Hepatocyte (in vitro differentiated cells): ENCODE results near the gene RAD9A. TPM values are rescaled to one million over a fixed set of nuclear protein-coding genes. Genes with fewer than 3 reads are reported as not detected.

Experiments
- DNase-seq: peaks from one replicate; pipeline ENCODE4 v3.0.0-alpha.2; 2016; ENCODE audit warnings: low spot score
- H2AFZ ChIP-seq: fragments of 200-600 bp; sonication (generic); 2 replicates; pipeline ENCODE4 v1.6.0; 2016; ENCODE audit warnings: antibody characterized with exemption, mild to moderate bottlenecking
- H3K27ac ChIP-seq: fragments of 200-600 bp; sonication (generic); 2 replicates; pipeline ENCODE4 v1.5.1; 2016; ENCODE audit warnings: mild to moderate bottlenecking
- H3K27me3 ChIP-seq: fragments of 200-600 bp; sonication (generic); 2 replicates; pipeline ENCODE4 v1.6.1; 2016
- H3K36me3 ChIP-seq: fragments of 200-600 bp; sonication (generic); replicated peaks from 2 replicates; pipeline ENCODE4 v1.5.1; 2016; ENCODE audit warnings: low read depth; ENCODE audit not compliant: insufficient read depth
- H3K4me1 ChIP-seq: fragments of 200-600 bp; sonication (generic); 2 replicates; pipeline ENCODE4 v1.5.1; 2016; ENCODE audit warnings: mild to moderate bottlenecking, moderate library complexity; ENCODE audit not compliant: insufficient read depth
- H3K4me2 ChIP-seq: fragments of 200-600 bp; sonication (generic); 2 replicates; pipeline ENCODE4 v1.6.0; 2016
- H3K4me3 ChIP-seq: fragments of 200-600 bp; sonication (generic); 2 replicates; pipeline ENCODE4 v1.5.1; 2016; ENCODE audit warnings: mild to moderate bottlenecking
- H3K79me2 ChIP-seq: fragments of 200-600 bp; sonication (generic); 2 replicates; pipeline ENCODE4 v1.6.0; 2017; ENCODE audit warnings: mild to moderate bottlenecking
- H3K9me2 ChIP-seq: fragments of 200-600 bp; sonication (generic); replicated peaks from 2 replicates; pipeline ENCODE4 v1.6.0; 2017; ENCODE audit warnings: mild to moderate bottlenecking; ENCODE audit not compliant: insufficient read depth
- H3K9me3 ChIP-seq: fragments of 200-600 bp; sonication (generic); 2 replicates; pipeline ENCODE4 v1.5.1; 2016; ENCODE audit warnings: low read depth, mild to moderate bottlenecking
- H4K20me1 ChIP-seq: fragments of 200-600 bp; sonication (generic); 2 replicates; pipeline ENCODE4 v1.6.0; 2016; ENCODE audit warnings: mild to moderate bottlenecking; ENCODE audit not compliant: insufficient read depth, poor library complexity, severe bottlenecking
- EZH2 ChIP-seq: fragments of 200-600 bp; sonication (generic); IDR thresholded peaks from 2 replicates; pipeline ENCODE4 v1.6.1; 2016; ENCODE audit warnings: antibody characterized with exemption, mild to moderate bottlenecking, borderline replicate concordance
- EZH2phosphoT487 ChIP-seq: fragments of 200-600 bp; sonication (generic); IDR thresholded peaks from one replicate; pipeline ENCODE4 v1.6.1; 2018; ENCODE audit warnings: antibody characterized with exemption, mild to moderate bottlenecking, low read depth, moderate library complexity; ENCODE audit not compliant: unreplicated experiment, severe bottlenecking
- WGBS: methylation state at CpG from one replicate; pipeline ENCODE4 v1.1.6; 2016; ENCODE audit warnings: low lambda C conversion rate; ENCODE audit errors: missing lambda C conversion rate; 5-methylcytosine and 5-hydroxymethylcytosine counted together
- polyA plus RNA-seq: library from polyadenylated mRNA; unstranded; fragments of >200 nt; fragmentation: Nextera tagmentation; extraction: Ambion mirVana; gene quantifications from 2 replicates; pipeline ENCODE4 v1.2.1, GENCODE V29; 2016
- total RNA-seq: library from RNA; depleted of rRNA; stranded (reverse); fragments of >200 nt; gene quantifications from 2 replicates; pipeline ENCODE4 v1.2.3, GENCODE V29; 2014
- TF ChIP-seq, protein P1 (sequence below): fragments of 200-600 bp; sonication (generic); IDR thresholded peaks from 2 replicates; pipeline ENCODE4 v1.5.1; 2016; ENCODE audit warnings: antibody characterized with exemption, mild to moderate bottlenecking; ENCODE audit not compliant: poor library complexity

RAD9A gene
- total RNA-seq (17.3 and 24.0 TPM in 2 replicates), polyA plus RNA-seq (20.2 and 25.0 TPM in 2 replicates)

DNA sequence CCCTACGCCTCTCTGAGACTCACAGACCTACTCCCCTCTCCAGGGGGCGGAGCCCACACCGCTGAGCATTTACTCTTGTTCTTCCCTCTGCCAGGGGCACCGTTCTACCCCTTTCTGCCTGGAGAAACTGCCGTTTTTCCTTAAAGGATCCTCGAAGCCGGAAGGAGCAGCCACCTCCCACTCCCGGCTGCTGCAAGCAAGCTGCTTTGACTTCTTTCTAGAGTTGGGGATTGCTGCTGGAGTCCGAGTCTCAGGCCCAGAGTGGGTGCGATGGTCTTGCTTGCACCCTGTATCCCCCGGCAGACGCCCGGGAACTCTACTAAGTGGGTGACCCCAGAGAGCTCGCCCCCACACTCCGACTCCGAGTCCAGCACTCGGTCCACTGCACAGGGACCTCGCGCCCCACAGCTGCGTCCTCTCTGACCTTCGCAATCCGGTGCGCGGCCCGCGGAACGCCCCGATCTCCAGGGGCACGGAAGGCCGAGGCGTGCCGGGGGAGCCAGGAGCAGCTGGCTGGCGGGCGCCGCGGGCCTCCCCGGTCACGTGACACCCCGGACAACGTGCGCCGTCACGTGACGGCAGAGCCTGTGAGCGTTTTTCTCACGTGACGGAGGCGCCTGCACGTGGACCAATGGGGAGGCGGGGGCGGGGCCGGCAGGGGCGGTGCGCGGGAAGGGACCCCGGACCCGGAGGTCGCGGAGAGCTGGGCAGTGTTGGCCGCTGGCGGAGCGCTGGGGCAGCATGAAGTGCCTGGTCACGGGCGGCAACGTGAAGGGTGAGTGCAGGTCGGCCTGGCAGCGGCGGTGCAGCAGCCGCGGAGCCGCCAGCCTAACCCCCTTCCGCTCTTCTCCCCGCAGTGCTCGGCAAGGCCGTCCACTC lies at the start of gene RAD9A:
Gene RAD9A (plus strand): TSS at position 683 of the 879 bp plus-strand sequence. CDS start 59 bp downstream, at position 742.
- Histone ChIP-seq H3K4me2 (peak within 1 kb of the TSS; percentile 95), H3K4me1 (peaks cover 6% of the 10 kb centered on the region), H3K36me3 (no peaks in the 10 kb centered on the region), H3K79me2 (peaks cover 21% of the 10 kb centered on the region), H3K27me3 (no peaks in the 10 kb centered on the region), H3K4me3 (peak within 1 kb of the TSS; percentile 73), H3K9me3 (no peaks in the 10 kb centered on the region), H2AFZ (peak within 1 kb of the TSS; percentile 66), H4K20me1 (no peaks in the 10 kb centered on the region), H3K27ac (peak within 1 kb of the TSS; percentile 96), H3K9me2 (no peaks in the 10 kb centered on the region)
- WGBS, result 2% methylated on average over 55 of the region's 75 CpGs
- peak; percentile 99 for DNase-seq
- no peak for TF ChIP-seq EZH2
- TF ChIP-seq, protein P1, sequence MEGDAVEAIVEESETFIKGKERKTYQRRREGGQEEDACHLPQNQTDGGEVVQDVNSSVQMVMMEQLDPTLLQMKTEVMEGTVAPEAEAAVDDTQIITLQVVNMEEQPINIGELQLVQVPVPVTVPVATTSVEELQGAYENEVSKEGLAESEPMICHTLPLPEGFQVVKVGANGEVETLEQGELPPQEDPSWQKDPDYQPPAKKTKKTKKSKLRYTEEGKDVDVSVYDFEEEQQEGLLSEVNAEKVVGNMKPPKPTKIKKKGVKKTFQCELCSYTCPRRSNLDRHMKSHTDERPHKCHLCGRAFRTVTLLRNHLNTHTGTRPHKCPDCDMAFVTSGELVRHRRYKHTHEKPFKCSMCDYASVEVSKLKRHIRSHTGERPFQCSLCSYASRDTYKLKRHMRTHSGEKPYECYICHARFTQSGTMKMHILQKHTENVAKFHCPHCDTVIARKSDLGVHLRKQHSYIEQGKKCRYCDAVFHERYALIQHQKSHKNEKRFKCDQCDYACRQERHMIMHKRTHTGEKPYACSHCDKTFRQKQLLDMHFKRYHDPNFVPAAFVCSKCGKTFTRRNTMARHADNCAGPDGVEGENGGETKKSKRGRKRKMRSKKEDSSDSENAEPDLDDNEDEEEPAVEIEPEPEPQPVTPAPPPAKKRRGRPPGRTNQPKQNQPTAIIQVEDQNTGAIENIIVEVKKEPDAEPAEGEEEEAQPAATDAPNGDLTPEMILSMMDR, result no peak

DNA sequence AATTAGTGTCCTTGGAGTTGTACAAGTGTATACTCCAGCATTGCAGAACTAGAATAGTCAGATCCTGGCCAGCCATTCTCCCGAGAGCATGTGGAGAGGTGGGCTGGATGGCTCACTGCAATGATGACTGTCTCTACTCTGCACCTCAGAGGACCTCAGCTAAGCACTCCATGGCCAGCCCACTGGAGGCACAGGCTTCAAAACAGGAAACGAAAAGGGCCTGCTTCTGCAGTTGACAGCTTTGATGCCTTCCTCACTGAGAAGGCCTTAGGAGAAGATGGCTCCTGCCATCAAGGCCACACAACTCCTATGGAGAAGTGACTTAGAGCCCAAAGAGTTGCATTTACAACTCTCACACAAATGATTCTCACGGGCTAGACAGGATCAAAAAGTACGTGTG lies 47.5 kb upstream of the RAD9A start:
- TF ChIP-seq EZH2, result no peak
- TF ChIP-seq EZH2phosphoT487, result no peak
- TF ChIP-seq, protein P1, result no peak
- 80% methylated on average over 4 of the region's 4 CpGs for WGBS
- H2AFZ ChIP-seq, result no peak overlapping the region
- H4K20me1 ChIP-seq, result no peaks in the 10 kb centered on the region
- H3K4me3 ChIP-seq, result no peak overlapping the region
- H3K36me3 ChIP-seq, result no peaks in the 10 kb centered on the region
- no peaks in the 10 kb centered on the region for H3K27me3 ChIP-seq
- H3K9me3 ChIP-seq, result no peaks in the 10 kb centered on the region
- H3K9me2 ChIP-seq, result no peaks in the 10 kb centered on the region
- H3K4me2 ChIP-seq, result no peak overlapping the region
- peaks cover 10% of the 10 kb centered on the region for H3K4me1 ChIP-seq
- no peaks in the 10 kb centered on the region for H3K79me2 ChIP-seq
- H3K27ac ChIP-seq, result peak overlapping the region; percentile 74
- no peak for DNase-seq

DNA sequence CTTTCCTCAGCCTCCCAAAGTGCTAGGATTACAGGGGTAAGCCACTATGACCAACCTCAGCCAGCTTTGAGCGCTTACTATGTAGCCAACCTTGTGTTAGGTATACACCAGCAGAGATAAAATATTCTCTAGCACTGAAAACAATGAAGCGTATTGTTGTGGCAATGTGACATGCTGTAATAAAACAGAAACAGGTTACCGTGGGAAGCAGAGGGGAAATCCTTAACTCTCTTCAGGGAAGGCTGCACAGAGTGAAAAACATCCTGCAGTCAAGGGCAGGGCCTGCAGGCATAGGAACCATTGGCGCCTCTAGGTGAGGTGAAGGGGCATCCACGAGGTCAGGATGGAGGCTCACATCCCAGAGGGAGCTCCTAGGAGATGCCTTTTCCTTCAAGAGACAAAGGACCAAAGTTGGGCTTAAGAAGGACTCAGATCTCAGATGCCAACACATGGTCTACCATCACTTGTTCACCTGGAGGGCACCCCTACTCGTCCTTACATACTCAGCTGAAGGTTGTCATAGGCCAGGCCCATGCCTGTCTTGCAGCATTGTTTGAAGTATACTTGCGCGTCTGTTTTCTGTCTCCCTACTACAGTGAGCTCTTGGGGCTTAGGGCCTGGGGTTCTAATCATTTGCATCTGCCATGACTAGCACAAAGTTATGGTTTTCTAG lies 46.4 kb upstream of the RAD9A start:
- no peaks in the 10 kb centered on the region for H3K79me2 ChIP-seq
- peaks cover 10% of the 10 kb centered on the region for H3K4me1 ChIP-seq
- H3K9me2 ChIP-seq, result no peaks in the 10 kb centered on the region
- TF ChIP-seq, protein P1, result no peak
- TF ChIP-seq EZH2phosphoT487 (no peak), EZH2 (no peak)
- no peak overlapping the region for H2AFZ ChIP-seq
- peak overlapping the region; percentile 4 for H3K4me2 ChIP-seq
- H3K4me3 ChIP-seq, result no peak overlapping the region
- no peaks in the 10 kb centered on the region for H3K9me3 ChIP-seq
- WGBS, result 80% methylated on average over 8 of the region's 8 CpGs
- no peaks in the 10 kb centered on the region for H3K27me3 ChIP-seq
- DNase-seq, result no peak
- H4K20me1 ChIP-seq, result no peaks in the 10 kb centered on the region
- peak overlapping the region; percentile 74 for H3K27ac ChIP-seq
- H3K36me3 ChIP-seq, result no peaks in the 10 kb centered on the region
